H1 (cell line): ENCODE results near the gene SLC15A2. TPM values are rescaled to one million over a fixed set of nuclear protein-coding genes. Genes with fewer than 3 reads are reported as not detected.

Source experiments
- POLR2A ChIP-seq, 2 experiments: IDR thresholded peaks; 1 replicate in 1 of 2; 2 replicates in 1 of 2; pipeline ENCODE4 v1.6.1; 2011; ENCODE audit warnings: low read depth in 2 of 2, low read length in 2 of 2, mild to moderate bottlenecking in 2 of 2; ENCODE audit errors: control extremely low read depth in 1 of 2
- SIN3A ChIP-seq, 2 experiments: IDR thresholded peaks in 1 of 2; conservative IDR thresholded peaks in 1 of 2; 2 replicates each; pipeline ENCODE4 v1.6.1; 2011 to 2012; ENCODE audit warnings: low read length in 2 of 2, improper control_type of control experiment in 1 of 2, low read depth in 1 of 2, mild to moderate bottlenecking in 1 of 2
- TEAD4 ChIP-seq: IDR thresholded peaks from 2 replicates; pipeline ENCODE4 v1.6.1; 2012; ENCODE audit warnings: low read depth, low read length, inconsistent platforms, mixed read lengths
- polyA plus RNA-seq, 7 experiments: library from polyadenylated mRNA; depleted of rRNA in 3 of 7; stranded (reverse) in 5 of 7; unstranded in 2 of 7; fragments of >200 nt in 5 of 7; fragments of 200-250 nt in 2 of 7; gene quantifications; 1 replicate in 5 of 7; 2 replicates in 1 of 7; 4 replicates in 1 of 7; pipeline versions ENCODE4 v1.2.1 to v1.2.3, GENCODE V29; 2011 to 2013; ENCODE audit warnings: missing spikeins in 2 of 7, mixed read lengths in 2 of 7
- total RNA-seq: library from RNA; stranded (reverse); fragmentation: NEBNext Ultra II Directional; extraction: Animal tissue kit (Norgen Biotek cat#: 25700); gene quantifications from 2 replicates; pipeline ENCODE4 v1.2.1, GENCODE V29; 2021

The SLC15A2 gene
- total and polyA plus RNA-seq, 2 of the 8 experiments (the other 6 are each of a cell fraction or from before 2014, with no cell fraction given): 2.0 to 3.6 TPM

- no peak for TF ChIP-seq POLR2A (IDR thresholded peaks at IDR 0.05; ENCODE audit: control extremely low read depth in 1 of 2, low read depth in 2 of 2, low read length in 2 of 2)
- TF ChIP-seq SIN3A (conservative IDR thresholded peaks at IDR 0.05 in 1 of 2, IDR thresholded peaks at IDR 0.05 in 1 of 2; ENCODE audit: low read depth in 1 of 2, low read length in 2 of 2): no peak
- no peak for TF ChIP-seq TEAD4
- TF ChIP-seq, all 59 proteins: peak for 0
These were observed 68.2 kb downstream of the SLC15A2 start (continued) for GRCh38 chr3:121962443-121962842.
